HepG2 (cell line): ENCODE measurements around the gene PRCD. TPM values are rescaled to one million over a fixed set of nuclear protein-coding genes. Genes with fewer than 3 reads are reported as not detected.

Experiments used
- ATAC-seq: fragments of 200-7000 bp; cut with Tn5 transposase; 3 replicates; pipeline ENCODE4 v1.9.1; 2020; ENCODE audit warnings: mild to moderate bottlenecking, moderate library complexity
- BruUV-seq: library from RNA; stranded (reverse); fragments of 400-500 nt; replicated peaks from 2 replicates; lab custom pipeline; 2021; lab: Mats Ljungman, UMichigan
- CTCF ChIA-PET: fragments of 300-600 bp; formaldehyde crosslinking; extraction: SDS; loops from one replicate; lab custom pipeline; 2021; ENCODE audit warnings: low total read pairs, inconsistent platforms, low intra/inter-chr PET ratio; lab: Yijun Ruan, JAX
- POLR2A ChIA-PET: fragments of 350-600 bp; sonication (Branson Sonifier 250); formaldehyde crosslinking; loops from one replicate; lab custom pipeline; 2020; ENCODE audit warnings: antibody characterized with exemption, inconsistent platforms; lab: Yijun Ruan, JAX
- DNase-seq: peaks from one replicate; pipeline ENCODE4 v3.0.0-alpha.2; 2015; ENCODE audit warnings: low spot score
- FAIRE-seq: peaks from 3 replicates; lab custom pipeline; 2011; peaks lifted over from hg19 to GRCh38; lab: Jason Lieb, UNC
- H2AFZ ChIP-seq: one replicate; pipeline ENCODE4 v1.6.1; 2011; ENCODE audit warnings: low read length, inconsistent platforms
- H3K27ac ChIP-seq: fragments of 300-600 bp; 3 replicates; pipeline ENCODE4 v1.8.0; 2011; ENCODE audit warnings: mixed run types, mild to moderate bottlenecking, mixed read lengths, low read length, inconsistent platforms; ENCODE audit not compliant: insufficient read depth; ENCODE audit errors: extremely low read length
- H3K27me3 ChIP-seq, 2 experiments: fragments of 200-600 bp in 1 of 2; 2 replicates in 1 of 2; 3 replicates in 1 of 2; pipeline versions ENCODE4 v1.6.0 to v1.8.0; 2011; ENCODE audit warnings: low read length in 2 of 2, mild to moderate bottlenecking in 2 of 2, moderate library complexity in 2 of 2, inconsistent platforms in 1 of 2; ENCODE audit not compliant: insufficient read depth in 2 of 2, control insufficient read depth in 1 of 2
- H3K36me3 ChIP-seq, 2 experiments: fragments of 200-600 bp in 1 of 2; replicated peaks in 1 of 2; 2 replicates in 1 of 2; 3 replicates in 1 of 2; pipeline versions ENCODE4 v1.5.1 to v1.8.0; 2011; ENCODE audit warnings: low read length in 2 of 2, inconsistent platforms in 1 of 2; ENCODE audit not compliant: insufficient read depth in 2 of 2, control insufficient read depth in 1 of 2
- H3K4me1 ChIP-seq: 2 replicates; pipeline ENCODE4 v1.5.1; 2012; ENCODE audit warnings: low read length, inconsistent platforms; ENCODE audit not compliant: insufficient read depth
- H3K4me2 ChIP-seq: 2 replicates; pipeline ENCODE4 v1.6.0; 2011; ENCODE audit warnings: low read depth, low read length, inconsistent platforms
- H3K4me3 ChIP-seq, 3 experiments: fragments of 200-600 bp in 1 of 3; sonication (generic), shearing (Covaris generic) in 1 of 3; replicated peaks in 1 of 3; 2 replicates each; pipeline ENCODE4 v1.5.1; 2011 to 2016; ENCODE audit warnings: low read length in 3 of 3, inconsistent platforms in 2 of 3, low read depth in 2 of 3, mild to moderate bottlenecking in 2 of 3, control low read depth in 1 of 3, mixed read lengths in 1 of 3; ENCODE audit not compliant: insufficient read depth in 1 of 3
- H3K79me2 ChIP-seq: one replicate; pipeline ENCODE4 v1.6.1; 2011; ENCODE audit warnings: low read length, inconsistent platforms; ENCODE audit not compliant: insufficient read depth
- H3K9ac ChIP-seq: 2 replicates; pipeline ENCODE4 v1.6.0; 2011; ENCODE audit warnings: mild to moderate bottlenecking, low read depth, low read length, inconsistent platforms; ENCODE audit not compliant: insufficient read depth
- H3K9me3 ChIP-seq: 2 replicates; pipeline ENCODE4 v1.5.1; 2012; ENCODE audit warnings: mild to moderate bottlenecking, low read length
- H4K20me1 ChIP-seq: 2 replicates; pipeline ENCODE4 v1.6.0; 2011; ENCODE audit warnings: inconsistent platforms, mild to moderate bottlenecking, low read length, moderate library complexity; ENCODE audit not compliant: insufficient read depth
- ARID4A ChIP-seq: sonication (generic); formaldehyde crosslinking; IDR thresholded peaks from 2 replicates; pipeline ENCODE4 v1.5.0; 2020; ENCODE audit warnings: mild to moderate bottlenecking, missing genetic modification reagents, borderline replicate concordance
- BRF2 ChIP-seq: sonication (generic); formaldehyde crosslinking; IDR thresholded peaks from 2 replicates; pipeline ENCODE4 v1.8.1; 2022; ENCODE audit warnings: mild to moderate bottlenecking, missing genetic modification reagents
- DNMT1 ChIP-seq: sonication (generic); formaldehyde crosslinking; IDR thresholded peaks from 2 replicates; pipeline ENCODE4 v1.5.1; 2020; ENCODE audit warnings: mild to moderate bottlenecking, missing genetic modification reagents
- E2F5 ChIP-seq: sonication (generic); formaldehyde crosslinking; conservative IDR thresholded peaks from 2 replicates; pipeline ENCODE4 v1.4.0; 2020; ENCODE audit warnings: missing genetic modification reagents
- KDM2A ChIP-seq: sonication (generic); formaldehyde crosslinking; IDR thresholded peaks from 2 replicates; pipeline ENCODE4 v1.4.0; 2020; ENCODE audit warnings: low read depth, missing genetic modification reagents, borderline replicate concordance
- PAF1 ChIP-seq: IDR thresholded peaks from 2 replicates; pipeline ENCODE4 v1.6.1; 2016; ENCODE audit warnings: missing genetic modification reagents, missing compliant biosample characterization
- PHF20 ChIP-seq: sonication (generic); formaldehyde crosslinking; IDR thresholded peaks from 2 replicates; pipeline ENCODE4 v1.5.0; 2020; ENCODE audit warnings: mild to moderate bottlenecking, missing genetic modification reagents
- POLR2AphosphoS2 ChIP-seq: IDR thresholded peaks from 2 replicates; pipeline ENCODE4 v1.6.1; 2011; ENCODE audit warnings: low read depth, low read length, improper control_type of control experiment
- POLR2AphosphoS5 ChIP-seq: IDR thresholded peaks from 2 replicates; pipeline ENCODE4 v1.6.1; 2012; ENCODE audit warnings: low read depth, low read length
- RBM22 ChIP-seq: fragments of 200-400 bp; formaldehyde crosslinking; optimal IDR thresholded peaks from 2 replicates; pipeline ENCODE3; 2017; ENCODE audit warnings: mild to moderate bottlenecking, low read length, moderate library complexity
- SCMH1 ChIP-seq: sonication (generic); formaldehyde crosslinking; IDR thresholded peaks from 2 replicates; pipeline ENCODE4 v1.9.0; 2021; ENCODE audit warnings: missing genetic modification reagents, mild to moderate bottlenecking, borderline replicate concordance
- TAF15 ChIP-seq: fragments of 200-400 bp; formaldehyde crosslinking; IDR thresholded peaks from one replicate; pipeline ENCODE4 v1.6.1; 2018; ENCODE audit warnings: mild to moderate bottlenecking, low read depth, low read length; ENCODE audit not compliant: poor library complexity, severe bottlenecking
- TOE1 ChIP-seq: sonication (generic); formaldehyde crosslinking; IDR thresholded peaks from 2 replicates; pipeline ENCODE4 v1.4.0; 2020; ENCODE audit warnings: mild to moderate bottlenecking, missing genetic modification reagents
- ZBTB38 ChIP-seq: sonication (generic); formaldehyde crosslinking; IDR thresholded peaks from 2 replicates; pipeline ENCODE4 v1.5.1; 2020; ENCODE audit warnings: mild to moderate bottlenecking, missing genetic modification reagents
- ZNF143 ChIP-seq: sonication (generic); formaldehyde crosslinking; IDR thresholded peaks from 2 replicates; pipeline ENCODE4 v1.4.0; 2020; ENCODE audit warnings: missing genetic modification reagents
- ZNF549 ChIP-seq: sonication (generic); formaldehyde crosslinking; IDR thresholded peaks from 2 replicates; pipeline ENCODE4 v1.5.0; 2020; ENCODE audit warnings: missing genetic modification reagents
- ZNF740 ChIP-seq: sonication (generic); formaldehyde crosslinking; IDR thresholded peaks from 2 replicates; pipeline ENCODE4 v1.4.0; 2020; ENCODE audit warnings: missing genetic modification reagents
- WGBS: methylation state at CpG from one replicate; pipeline ENCODE4 v1.1.6; 2017; ENCODE audit warnings: low lambda C conversion rate; 5-methylcytosine and 5-hydroxymethylcytosine counted together
- in situ Hi-C: cut with HindIII; loops from 2 replicates; pipeline ENCODE4 v1.10.0; 2017; ENCODE audit warnings: low pct_unique_long_range_greater_than_20kb; ENCODE audit not compliant: extremely low pct_ligation_motif_present
- intact Hi-C: fragments of 100-400 bp; cut with micrococcal nuclease; formaldehyde crosslinking; loops from one replicate; pipeline ENCODE4 v1.10.0; 2022; ENCODE audit not compliant: unreplicated experiment
- polyA plus RNA-seq, 8 experiments: library from polyadenylated mRNA; depleted of rRNA in 3 of 8; stranded (reverse) in 7 of 8; unstranded in 1 of 8; fragments of >200 nt; fragmentation: Illumina TruSeq in 4 of 8; extraction: Trizol in 4 of 8; gene quantifications; 2 replicates each; pipeline versions ENCODE4 v1.2.1 to v1.2.3, GENCODE V29; 2011 to 2016; ENCODE audit warnings: low read depth in 4 of 8, missing spikeins in 1 of 8, mixed read lengths in 1 of 8; ENCODE audit not compliant: insufficient read depth in 1 of 8
- total RNA-seq, 5 experiments: library from RNA; depleted of rRNA; stranded (reverse); fragments of >200 nt; fragmentation: Illumina TruSeq; extraction: Trizol; gene quantifications; 2 replicates each; pipeline ENCODE4 v1.2.3, GENCODE V29; 2016; ENCODE audit warnings: low read depth in 1 of 5

Gene PRCD
- total and polyA plus RNA-seq, 2 of the 13 experiments (the other 11 are each of a cell fraction or from before 2014, with no cell fraction given) = 0.51 TPM; not detected in 1

- WGBS = 95% methylated on average over 14 of the region's 14 CpGs
- FAIRE-seq = no peak
- ChIA-PET CTCF (no interaction called here), POLR2A (interaction anchor here (0.6 to 6.8 kb wide), 11 partner anchors 8 to 105 kb away, joined by 3 to 129 read pairs (median 10); no protein-coding TSS in a partner anchor)
- Histone ChIP-seq H2AFZ (no peak overlapping the region), H3K4me1 (peaks cover 71% of the 10 kb centered on the region), H3K36me3 (peaks cover 10 to 39% of the 10 kb centered on the region in 2 experiments), H3K4me3 (no peak overlapping the region), H3K27ac (no peak overlapping the region), H4K20me1 (peaks cover 41% of the 10 kb centered on the region), H3K9ac (no peak overlapping the region), H3K9me3 (no peaks in the 10 kb centered on the region), H3K27me3 (no peaks in the 10 kb centered on the region), H3K79me2 (peaks cover 17% of the 10 kb centered on the region), H3K4me2 (no peak overlapping the region)
- no TSS peak for BruUV-seq
- intact Hi-C loops (no loop called here), in situ Hi-C loops (loop anchor here (10.0 kb wide), 1 partner anchor 59 kb away; no protein-coding TSS in a partner anchor)
- no peak for DNase-seq
- no peak for ATAC-seq
- TF ChIP-seq RBM22 (peak; percentile 13), BRF2 (CRISPR knock-in tag) (no peak), TOE1 (no peak), ZNF143 (CRISPR knock-in tag) (0 out of 2 replicates have a peak, but pooled peaks have one; percentile 1), ZNF740 (CRISPR knock-in tag) (no peak), SCMH1 (CRISPR knock-in tag) (no peak), DNMT1 (CRISPR knock-in tag) (no peak), PAF1 (CRISPR knock-in tag) (peak; percentile 83), E2F5 (no peak), ZNF549 (no peak), PHF20 (CRISPR knock-in tag) (peak; percentile 36; the same call in 1 of the 2 replicates), POLR2AphosphoS5 (peak; percentile 26; the same call in 1 of the 2 replicates), POLR2AphosphoS2 (peak; percentile 28; the same call in 1 of the 2 replicates), ZBTB38 (CRISPR knock-in tag) (peak; percentile 61), TAF15 (no peak), KDM2A (CRISPR knock-in tag) (0 out of 2 replicates have a peak, but pooled peaks have one; percentile 18), ARID4A (CRISPR knock-in tag) (no peak)
Observed at GRCh38 chr17:76565728-76566612, 26.1 kb downstream of the PRCD start.
